Activated naive CD8-positive, alpha-beta T cell treated with anti-CD3 and anti-CD28 coated beads, Interleukin-2, amount 10 ng/mL, durations not matched to agents 7 days and 5 days (primary cell): ENCODE results near the gene NEK6. TPM values are rescaled to one million over a fixed set of nuclear protein-coding genes. Genes with fewer than 3 reads are reported as not detected.

ENCODE experiments used
- ATAC-seq: fragments of 150-1000 bp; cut with Tn5 transposase; one replicate; pipeline ENCODE4 v1.10.0; 2021; ENCODE audit warnings: low read depth, moderate library complexity
- POLR2A ChIA-PET: fragments of 350-600 bp; sonication (Branson Sonifier 250); formaldehyde crosslinking; loops from one replicate; lab custom pipeline; 2021; ENCODE audit warnings: antibody characterized with exemption; lab: Charles Lee
- DNase-seq: peaks from one replicate; pipeline ENCODE4 v3.0.0; 2021
- H3K27ac Mint-ChIP-seq: one replicate; pipeline ENCODE4 v1.8.0; 2022; ENCODE audit warnings: mild to moderate bottlenecking, mixed read lengths
- H3K27me3 Mint-ChIP-seq: one replicate; pipeline ENCODE4 v1.8.0; 2022; ENCODE audit warnings: mild to moderate bottlenecking, moderate library complexity, mixed read lengths
- H3K36me3 Mint-ChIP-seq: one replicate; pipeline ENCODE4 v1.8.0; 2021; ENCODE audit warnings: mild to moderate bottlenecking, mixed read lengths
- H3K4me1 Mint-ChIP-seq: one replicate; pipeline ENCODE4 v1.8.0; 2021; ENCODE audit warnings: mixed read lengths
- H3K4me3 Mint-ChIP-seq: one replicate; pipeline ENCODE4 v1.8.0; 2022; ENCODE audit warnings: mild to moderate bottlenecking, moderate library complexity, mixed read lengths
- H3K9me3 Mint-ChIP-seq: one replicate; pipeline ENCODE4 v1.8.0; 2021; ENCODE audit warnings: mixed read lengths
- total RNA-seq, 2 experiments: library from RNA; stranded (reverse); gene quantifications; one replicate each; pipeline ENCODE4 v1.2.3, GENCODE V29; 2021

The NEK6 gene
- total RNA-seq, 2 experiments from 2014 or later, result 8.1 to 10.9 TPM

DNA sequence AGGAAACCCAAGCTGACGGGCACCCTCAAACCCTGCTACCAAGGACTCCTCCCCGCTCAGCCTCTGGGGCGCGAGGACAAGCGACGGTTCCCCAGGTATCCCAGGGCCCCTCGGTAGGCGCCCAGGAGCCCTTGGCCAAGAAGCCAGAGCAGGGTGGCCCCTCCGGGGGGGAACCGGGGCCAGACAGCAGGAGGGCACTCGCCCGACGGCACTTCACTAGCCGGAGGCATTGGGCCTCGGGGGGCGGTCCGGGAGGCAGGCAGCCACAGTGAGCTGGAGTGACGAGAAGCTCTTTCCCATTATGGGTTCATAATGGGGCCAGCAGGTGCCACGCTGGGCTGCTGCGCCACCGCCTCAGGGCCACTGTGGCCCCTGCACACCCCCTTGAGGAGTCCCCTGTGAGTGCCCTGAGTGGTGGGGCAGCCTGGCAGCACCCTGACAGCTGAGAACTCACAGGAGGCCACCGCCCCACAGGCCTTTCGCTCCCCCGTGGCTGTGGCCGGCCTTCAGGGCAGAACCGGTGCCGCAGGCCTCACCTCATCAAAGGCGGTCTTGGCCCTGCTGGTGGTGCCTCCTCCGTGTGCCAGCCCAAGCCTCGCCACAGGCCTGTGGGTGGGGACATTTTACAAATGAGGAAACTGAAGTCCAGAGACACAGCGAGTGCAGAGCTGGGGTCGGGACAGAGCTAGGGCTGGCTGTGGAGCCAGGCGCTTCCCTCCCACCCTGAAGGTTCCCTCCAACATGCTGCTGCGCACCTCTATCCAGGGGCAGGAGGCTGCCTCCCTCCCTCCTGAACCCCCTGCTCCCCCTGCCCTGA is 88.8 kb downstream of the NEK6 start:
- no peak for ATAC-seq
- no peaks in the 10 kb centered on the region for H3K36me3 Mint-ChIP-seq
- H3K27ac Mint-ChIP-seq, result no peak overlapping the region

GRCh38 chr9:124347206-124347967 is 89.6 kb downstream of the NEK6 start:
- Mint-ChIP-seq H3K4me1 (no peaks in the 10 kb centered on the region), H3K36me3 (no peaks in the 10 kb centered on the region), H3K27ac (no peak overlapping the region), H3K4me3 (no peak overlapping the region), H3K27me3 (no peaks in the 10 kb centered on the region), H3K9me3 (no peaks in the 10 kb centered on the region)
- DNase-seq (no peak), ATAC-seq (no peak)
- POLR2A ChIA-PET, result no interaction called here

More for the DNA sequence above, 88.8 kb downstream of the NEK6 start:
- Mint-ChIP-seq H3K4me1 (no peaks in the 10 kb centered on the region), H3K4me3 (no peak overlapping the region), H3K9me3 (no peaks in the 10 kb centered on the region), H3K27me3 (no peaks in the 10 kb centered on the region)
- no peak for DNase-seq
- POLR2A ChIA-PET, result no interaction called here

GRCh38 chr9:124347968-124348358 is 90.2 kb downstream of the NEK6 start:
- H3K4me1 Mint-ChIP-seq, result no peaks in the 10 kb centered on the region
- ATAC-seq (no peak), DNase-seq (no peak)
- H3K36me3 Mint-ChIP-seq, result no peaks in the 10 kb centered on the region
- H3K4me3 Mint-ChIP-seq, result no peak overlapping the region
- no peaks in the 10 kb centered on the region for H3K27me3 Mint-ChIP-seq
- POLR2A ChIA-PET, result no interaction called here
- H3K9me3 Mint-ChIP-seq, result no peaks in the 10 kb centered on the region
- no peak overlapping the region for H3K27ac Mint-ChIP-seq

GRCh38 chr9:124348363-124348762 is 90.6 kb downstream of the NEK6 start:
- H3K4me3 Mint-ChIP-seq, result no peak overlapping the region
- no peaks in the 10 kb centered on the region for H3K27me3 Mint-ChIP-seq
- DNase-seq (no peak), ATAC-seq (no peak)
- no peaks in the 10 kb centered on the region for H3K9me3 Mint-ChIP-seq
- no peaks in the 10 kb centered on the region for H3K4me1 Mint-ChIP-seq
- H3K36me3 Mint-ChIP-seq, result peaks cover under 1% of the 10 kb centered on the region
- POLR2A ChIA-PET, result no interaction called here
- H3K27ac Mint-ChIP-seq, result no peak overlapping the region

- no peak for ATAC-seq
- Mint-ChIP-seq H3K4me3 (no peak overlapping the region), H3K4me1 (peaks cover under 1% of the 10 kb centered on the region), H3K27me3 (no peaks in the 10 kb centered on the region), H3K36me3 (peaks cover 2% of the 10 kb centered on the region), H3K9me3 (no peaks in the 10 kb centered on the region), H3K27ac (no peak overlapping the region)
- POLR2A ChIA-PET, result no interaction called here
- DNase-seq, result peak; percentile 21
Observed at GRCh38 chr9:124348831-124349230, 91.1 kb downstream of the NEK6 start.

- H3K9me3 Mint-ChIP-seq, result no peaks in the 10 kb centered on the region
- peaks cover 2% of the 10 kb centered on the region for H3K4me1 Mint-ChIP-seq
- ATAC-seq (no peak), DNase-seq (no peak)
- POLR2A ChIA-PET, result no interaction called here
- H3K36me3 Mint-ChIP-seq, result peaks cover 2% of the 10 kb centered on the region
- H3K27me3 Mint-ChIP-seq, result no peaks in the 10 kb centered on the region
- no peak overlapping the region for H3K27ac Mint-ChIP-seq
- no peak overlapping the region for H3K4me3 Mint-ChIP-seq
Observed at GRCh38 chr9:124349267-124349666, 91.5 kb downstream of the NEK6 start.

DNA sequence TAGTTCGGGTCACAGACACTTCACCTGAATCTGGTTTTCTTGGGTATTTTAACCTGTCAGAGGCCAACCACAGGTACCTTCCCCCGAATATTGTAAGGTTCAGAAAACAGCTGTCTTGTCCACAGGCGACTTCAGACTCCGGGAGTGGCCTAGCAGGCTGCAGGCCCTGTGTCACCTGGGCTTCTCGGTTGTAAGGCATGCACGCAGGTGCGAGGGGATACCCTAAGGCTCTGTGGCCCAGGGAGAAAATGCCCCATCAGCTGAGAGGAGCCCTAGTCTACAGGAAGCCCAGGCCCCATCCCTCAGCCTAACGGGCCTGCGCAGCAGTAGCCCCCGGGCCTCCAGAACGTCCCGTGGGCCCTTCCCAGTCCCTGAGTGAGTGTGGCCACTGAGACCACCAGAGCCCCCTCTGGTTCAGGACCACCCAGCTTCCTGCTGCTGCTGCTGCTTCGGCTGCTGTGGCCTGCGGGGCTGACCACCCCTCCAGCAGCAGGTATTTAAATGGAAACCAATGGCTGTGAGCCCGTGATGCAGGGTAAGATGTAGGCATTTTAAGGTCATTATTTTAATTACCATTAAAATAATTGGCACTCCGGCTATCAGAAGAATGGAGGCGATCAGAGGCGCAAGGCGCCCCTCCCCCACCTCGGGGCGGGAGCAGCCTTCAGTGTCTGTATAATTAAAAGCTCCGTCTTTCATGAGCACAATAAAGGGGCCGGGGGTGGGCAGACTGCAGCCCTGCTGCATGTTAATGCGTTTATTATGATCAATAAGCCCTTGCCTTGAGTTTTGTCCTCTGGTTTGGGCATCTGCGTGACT is 92.1 kb downstream of the NEK6 start:
- POLR2A ChIA-PET, result no interaction called here

DNA sequence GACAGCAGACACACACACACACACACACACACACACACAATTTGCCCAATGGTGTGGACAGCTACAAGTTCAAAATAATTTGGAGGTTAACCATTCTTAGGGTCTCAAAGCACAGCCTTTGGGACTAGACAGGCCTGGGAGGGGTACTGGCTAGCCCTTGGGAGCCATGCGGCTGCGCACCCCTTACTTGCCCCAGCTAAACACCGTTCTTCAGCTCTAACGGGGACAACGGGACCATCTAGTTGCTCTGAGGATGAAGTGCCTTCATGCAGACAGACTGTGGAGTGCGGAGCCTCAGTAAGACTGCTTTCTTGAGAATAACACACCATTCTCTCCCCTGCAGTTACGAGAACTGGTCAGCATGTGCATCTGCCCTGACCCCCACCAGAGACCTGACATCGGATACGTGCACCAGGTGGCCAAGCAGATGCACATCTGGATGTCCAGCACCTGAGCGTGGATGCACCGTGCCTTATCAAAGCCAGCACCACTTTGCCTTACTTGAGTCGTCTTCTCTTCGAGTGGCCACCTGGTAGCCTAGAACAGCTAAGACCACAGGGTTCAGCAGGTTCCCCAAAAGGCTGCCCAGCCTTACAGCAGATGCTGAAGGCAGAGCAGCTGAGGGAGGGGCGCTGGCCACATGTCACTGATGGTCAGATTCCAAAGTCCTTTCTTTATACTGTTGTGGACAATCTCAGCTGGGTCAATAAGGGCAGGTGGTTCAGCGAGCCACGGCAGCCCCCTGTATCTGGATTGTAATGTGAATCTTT is 92.9 kb downstream of the NEK6 start:
- no peak for ATAC-seq
- H3K36me3 Mint-ChIP-seq, result peaks cover 2% of the 10 kb centered on the region
- no peak overlapping the region for H3K4me3 Mint-ChIP-seq
- peak; percentile 21 for DNase-seq
- H3K27me3 Mint-ChIP-seq, result no peaks in the 10 kb centered on the region
- H3K27ac Mint-ChIP-seq, result no peak overlapping the region
- peaks cover 4% of the 10 kb centered on the region for H3K4me1 Mint-ChIP-seq
- POLR2A ChIA-PET, result no interaction called here
- H3K9me3 Mint-ChIP-seq, result no peaks in the 10 kb centered on the region

More for the DNA sequence above, 92.1 kb downstream of the NEK6 start:
- H3K36me3 Mint-ChIP-seq, result peaks cover 2% of the 10 kb centered on the region
- H3K27ac Mint-ChIP-seq, result no peak overlapping the region
- H3K9me3 Mint-ChIP-seq, result no peaks in the 10 kb centered on the region
- peak; percentile 22 for DNase-seq
- H3K4me1 Mint-ChIP-seq, result peaks cover 4% of the 10 kb centered on the region
- no peaks in the 10 kb centered on the region for H3K27me3 Mint-ChIP-seq
- no peak overlapping the region for H3K4me3 Mint-ChIP-seq
- ATAC-seq, result no peak

DNA sequence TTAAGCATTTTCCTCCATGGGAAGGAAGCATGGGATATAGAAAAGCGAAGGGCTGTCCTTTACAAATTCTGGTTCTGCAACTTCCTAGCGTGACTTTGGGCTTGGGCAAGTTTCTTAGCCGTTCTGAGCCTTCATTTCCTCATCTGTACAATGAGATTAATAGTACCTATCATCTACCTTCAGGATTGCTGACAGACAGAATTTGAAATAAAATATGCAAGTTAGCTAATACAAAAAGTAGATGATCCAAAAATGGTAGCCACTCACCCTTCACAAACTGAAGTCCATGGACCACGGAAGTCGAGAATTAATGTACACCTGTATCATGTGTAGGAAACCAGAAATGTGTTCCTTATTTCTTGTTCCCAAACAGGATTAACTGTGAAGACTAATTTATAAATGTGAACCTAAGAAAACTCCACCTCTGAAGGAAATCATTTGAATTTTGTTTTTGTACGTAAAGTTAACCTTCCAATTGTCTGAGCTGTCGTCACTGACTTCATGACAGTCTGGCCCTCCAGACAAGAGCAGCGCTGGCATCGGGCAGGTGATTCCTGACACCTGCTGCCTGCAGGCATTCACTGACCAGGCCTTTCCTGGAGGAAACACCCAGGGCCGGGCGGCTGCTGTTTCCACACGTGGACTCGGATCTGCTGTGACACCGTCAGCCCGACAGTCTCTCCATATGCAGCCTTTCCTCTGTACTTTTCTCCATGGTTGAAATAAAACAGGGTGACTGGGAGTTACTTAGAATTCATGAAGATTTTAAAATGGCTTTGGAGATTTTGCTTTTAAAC is 94.1 kb downstream of the NEK6 start:
- Mint-ChIP-seq H3K36me3 (peaks cover 2% of the 10 kb centered on the region), H3K27ac (no peak overlapping the region), H3K4me1 (peaks cover 7% of the 10 kb centered on the region), H3K4me3 (no peak overlapping the region), H3K27me3 (no peaks in the 10 kb centered on the region), H3K9me3 (no peaks in the 10 kb centered on the region)
- peak; percentile 17 for DNase-seq
- POLR2A ChIA-PET, result no interaction called here
- ATAC-seq, result no peak

DNA sequence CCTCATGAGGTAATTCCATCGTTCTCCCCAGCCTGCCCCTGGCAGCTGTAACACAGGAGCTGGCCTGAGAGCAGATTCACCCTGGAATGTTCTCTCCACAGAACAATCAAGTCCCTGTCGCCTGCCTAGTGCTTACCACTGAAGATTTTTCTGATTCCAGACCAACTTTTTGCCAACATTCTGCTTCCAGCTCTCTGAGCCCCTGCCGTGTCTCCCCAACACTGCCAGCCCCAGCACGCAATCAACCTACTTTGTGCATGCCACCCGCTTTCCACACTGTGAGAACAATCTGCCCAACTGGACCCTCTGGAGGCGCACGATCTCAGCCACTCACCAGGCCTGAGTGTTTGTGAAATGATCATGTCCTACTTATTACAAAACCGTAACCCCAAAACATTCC is 94.9 kb downstream of the NEK6 start:
- POLR2A ChIA-PET, result no interaction called here
- DNase-seq (no peak), ATAC-seq (no peak)
- H3K27me3 Mint-ChIP-seq, result no peaks in the 10 kb centered on the region
- H3K4me3 Mint-ChIP-seq, result no peak overlapping the region
- peaks cover 15% of the 10 kb centered on the region for H3K4me1 Mint-ChIP-seq
- no peak overlapping the region for H3K27ac Mint-ChIP-seq
- peaks cover 2% of the 10 kb centered on the region for H3K36me3 Mint-ChIP-seq
- no peaks in the 10 kb centered on the region for H3K9me3 Mint-ChIP-seq

DNA sequence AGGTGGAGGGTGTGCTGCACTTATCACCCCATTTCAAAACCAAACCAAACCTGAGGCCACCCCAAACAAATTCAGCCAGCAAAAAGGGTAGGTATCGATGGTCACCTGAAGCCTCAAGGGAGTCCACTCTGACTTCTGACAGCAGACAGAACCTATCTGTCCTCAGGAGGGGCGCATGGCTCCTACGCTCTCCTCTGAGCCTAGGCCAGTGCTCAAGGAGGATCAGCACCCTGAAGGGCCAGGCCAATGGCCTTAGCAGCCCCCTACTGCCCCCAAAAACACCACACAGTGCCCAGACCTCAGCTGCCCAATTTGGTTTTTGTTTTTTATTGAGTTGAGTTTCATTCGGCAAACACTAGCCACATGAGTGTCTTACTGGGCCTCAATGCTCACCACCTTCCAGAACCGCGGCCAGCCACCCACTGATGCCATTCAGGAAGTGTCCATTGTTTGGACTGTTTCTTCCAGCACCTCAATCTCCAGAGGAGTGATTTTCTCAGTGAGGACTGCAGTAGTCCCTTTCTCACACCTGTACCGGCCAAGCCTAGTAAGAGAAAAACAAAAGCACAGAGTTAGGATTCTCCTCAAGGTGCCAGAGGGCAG is 95.5 kb downstream of the NEK6 start:
- H3K36me3 Mint-ChIP-seq, result peaks cover 2% of the 10 kb centered on the region
- peaks cover 19% of the 10 kb centered on the region for H3K4me1 Mint-ChIP-seq
- no peak for ATAC-seq
- H3K27me3 Mint-ChIP-seq, result no peaks in the 10 kb centered on the region
- no peaks in the 10 kb centered on the region for H3K9me3 Mint-ChIP-seq
- POLR2A ChIA-PET, result no interaction called here
- no peak for DNase-seq
- no peak overlapping the region for H3K27ac Mint-ChIP-seq
- no peak overlapping the region for H3K4me3 Mint-ChIP-seq

- Mint-ChIP-seq H3K4me1 (peaks cover 22% of the 10 kb centered on the region), H3K36me3 (peaks cover 2% of the 10 kb centered on the region), H3K27ac (peak overlapping the region; percentile 57), H3K4me3 (no peak overlapping the region), H3K27me3 (no peaks in the 10 kb centered on the region), H3K9me3 (no peaks in the 10 kb centered on the region)
- POLR2A ChIA-PET, result no interaction called here
- no peak for ATAC-seq
- no peak for DNase-seq
Observed at GRCh38 chr9:124353811-124354274, 96.1 kb downstream of the NEK6 start.
